Fibroblast of skin of left quadriceps (primary cell): Measurements from ENCODE around the gene NGEF.

Source experiments
- DNase-seq, 2 experiments: peaks; one replicate each; pipeline ENCODE4 v3.0.0-alpha.2; 2013; ENCODE audit warnings: low read depth in 2 of 2

NGEF gene

GRCh38 chr2:232898592-232899543, 114.2 kb downstream of the NGEF start:
- peak; percentile 10 to 20 for DNase-seq

- DNase-seq: no peak
Measured at GRCh38 chr2:232897598-232898408, 115.3 kb downstream of the NGEF start.

GRCh38 chr2:232896720-232897597, 116.1 kb downstream of the NGEF start:
- DNase-seq: no peak

GRCh38 chr2:232896111-232896510, 116.9 kb downstream of the NGEF start:
- no peak for DNase-seq

GRCh38 chr2:232894746-232895145, 118.3 kb downstream of the NGEF start:
- no peak for DNase-seq

GRCh38 chr2:232894251-232894650, 118.8 kb downstream of the NGEF start:
- no peak for DNase-seq

- DNase-seq: no peak
Measured at GRCh38 chr2:232893834-232894233, 119.2 kb downstream of the NGEF start.

- DNase-seq: no peak
Measured at GRCh38 chr2:232892843-232893242, 120.2 kb downstream of the NGEF start.

GRCh38 chr2:232892221-232892620, 120.8 kb downstream of the NGEF start:
- DNase-seq: no peak

- no peak for DNase-seq
Measured at GRCh38 chr2:232891621-232892071, 121.4 kb downstream of the NGEF start.

GRCh38 chr2:232890896-232891601, 122.0 kb downstream of the NGEF start:
- DNase-seq: no peak

- DNase-seq: no peak
Measured at GRCh38 chr2:232890536-232890895, 122.5 kb downstream of the NGEF start.

- no peak for DNase-seq
Measured at GRCh38 chr2:232889876-232890401, 123.1 kb downstream of the NGEF start.

- DNase-seq: no peak
Measured at GRCh38 chr2:232888839-232889529, 124.1 kb downstream of the NGEF start.

GRCh38 chr2:232888099-232888836, 124.8 kb downstream of the NGEF start:
- no peak for DNase-seq

GRCh38 chr2:232887171-232887850, 125.7 kb downstream of the NGEF start:
- no peak for DNase-seq

- no peak for DNase-seq
Measured at GRCh38 chr2:232886632-232887031, 126.4 kb downstream of the NGEF start.

- DNase-seq: no peak
Measured at GRCh38 chr2:232886176-232886575, 126.9 kb downstream of the NGEF start.
